ENCODE results near the gene STPG3. TPM values are rescaled to one million over a fixed set of nuclear protein-coding genes. Genes with fewer than 3 reads are reported as not detected.

The STPG3 gene
- total and polyA plus RNA-seq, 9 of the 15 experiments (the other 6 are each of a cell fraction or from before 2014, with no cell fraction given), result not detected

DNA sequence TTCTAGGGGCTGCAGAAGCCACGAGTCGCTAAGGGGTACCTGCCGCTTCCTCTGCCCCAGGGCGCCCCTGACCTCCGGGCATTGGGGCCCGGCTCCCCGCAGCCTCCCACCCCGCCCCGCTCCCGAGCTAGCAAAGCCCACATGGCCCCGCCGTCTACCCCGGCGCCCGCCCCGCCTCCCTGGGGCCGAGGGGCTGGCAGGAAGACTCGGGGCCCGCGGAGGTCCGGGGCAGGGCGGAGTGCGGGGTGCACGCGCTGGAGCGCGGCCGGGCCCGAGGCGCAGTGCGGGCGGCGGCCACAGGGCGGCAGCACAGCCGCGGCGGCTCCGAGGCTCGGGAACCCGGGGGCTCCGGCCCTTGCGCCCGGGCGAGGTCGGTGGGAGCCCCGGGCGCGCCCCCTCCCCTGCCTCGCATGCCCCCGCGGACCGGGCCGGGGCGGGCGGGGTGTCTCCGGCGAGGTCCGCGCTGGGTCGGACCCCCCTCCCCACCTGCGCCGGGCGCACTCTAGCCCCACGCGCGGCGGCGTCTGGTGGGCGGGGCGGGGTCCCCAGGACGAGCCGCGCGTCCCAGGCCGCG lies 44.2 kb downstream of the STPG3 start (continued):
- no peak for TF ChIP-seq CHD2 (IDR thresholded peaks at IDR 0.05; ENCODE audit: low read depth, low read length)
- no peak for TF ChIP-seq HNRNPLL (IDR thresholded peaks at IDR 0.05; ENCODE audit: low read depth, low read length, poor library complexity, severe bottlenecking)
- no peak for TF ChIP-seq GTF3C2 (IDR thresholded peaks at IDR 0.05; ENCODE audit: borderline replicate concordance, extremely low read depth, insufficient read length)
- no peak for TF ChIP-seq POLR2AphosphoS2 (IDR thresholded peaks at IDR 0.05; ENCODE audit: low read length)
- no peak for TF ChIP-seq CREM (IDR thresholded peaks at IDR 0.05; ENCODE audit: low read depth)
- TF ChIP-seq PHF8 (IDR thresholded peaks at IDR 0.05; ENCODE audit: borderline replicate concordance, low read length), result peak; percentile 36; the same call in 1 of the 2 replicates
- no peak for TF ChIP-seq CBX3 (IDR thresholded peaks at IDR 0.05; ENCODE audit: borderline replicate concordance in 1 of 2, low read length in 2 of 2)
- no peak for TF ChIP-seq THRAP3 (IDR thresholded peaks at IDR 0.05; ENCODE audit: borderline replicate concordance)
- TF ChIP-seq CTBP1 (IDR thresholded peaks at IDR 0.05; ENCODE audit: borderline replicate concordance), result peak; percentile 39; the same call in 1 of the 2 replicates
- no peak for TF ChIP-seq FOSL1 (tag; conservative IDR thresholded peaks at IDR 0.05)
- no peak for TF ChIP-seq ARHGAP35 (IDR thresholded peaks at IDR 0.05; ENCODE audit: partially characterized antibody)
- TF ChIP-seq EP300 (IDR thresholded peaks at IDR 0.05; ENCODE audit: low read length), result no peak
- TF ChIP-seq SETDB1 (IDR thresholded peaks at IDR 0.05; ENCODE audit: low read length), result no peak
- no peak for TF ChIP-seq MECOM (CRISPR knock-in tag; IDR thresholded peaks at IDR 0.05)
- TF ChIP-seq SMARCA4 (IDR thresholded peaks at IDR 0.05), result no peak
- no peak for TF ChIP-seq NFATC3 (IDR thresholded peaks at IDR 0.05)
- no peak for TF ChIP-seq ZNF785 (CRISPR knock-in tag; IDR thresholded peaks at IDR 0.05)
- TF ChIP-seq EWSR1 (IDR thresholded peaks at IDR 0.05; ENCODE audit: borderline replicate concordance, low read depth, partially characterized antibody), result no peak
- TF ChIP-seq NCOA4 (IDR thresholded peaks at IDR 0.05; ENCODE audit: partially characterized antibody), result no peak
- no peak for TF ChIP-seq ZNF41 (CRISPR knock-in tag; conservative IDR thresholded peaks at IDR 0.05)
- peak in 2 of 3 experiments; percentile 68 to 85; a peak in 5 of 6 replicates for TF ChIP-seq CTCF (IDR thresholded peaks at IDR 0.05 in 2 of 3, conservative IDR thresholded peaks at IDR 0.05 in 1 of 3; ENCODE audit: insufficient read depth in 2 of 3, low read depth in 1 of 3, low read length in 3 of 3)
- TF ChIP-seq TEAD2 (tag; IDR thresholded peaks at IDR 0.05), result no peak
- TF ChIP-seq, protein P1, sequence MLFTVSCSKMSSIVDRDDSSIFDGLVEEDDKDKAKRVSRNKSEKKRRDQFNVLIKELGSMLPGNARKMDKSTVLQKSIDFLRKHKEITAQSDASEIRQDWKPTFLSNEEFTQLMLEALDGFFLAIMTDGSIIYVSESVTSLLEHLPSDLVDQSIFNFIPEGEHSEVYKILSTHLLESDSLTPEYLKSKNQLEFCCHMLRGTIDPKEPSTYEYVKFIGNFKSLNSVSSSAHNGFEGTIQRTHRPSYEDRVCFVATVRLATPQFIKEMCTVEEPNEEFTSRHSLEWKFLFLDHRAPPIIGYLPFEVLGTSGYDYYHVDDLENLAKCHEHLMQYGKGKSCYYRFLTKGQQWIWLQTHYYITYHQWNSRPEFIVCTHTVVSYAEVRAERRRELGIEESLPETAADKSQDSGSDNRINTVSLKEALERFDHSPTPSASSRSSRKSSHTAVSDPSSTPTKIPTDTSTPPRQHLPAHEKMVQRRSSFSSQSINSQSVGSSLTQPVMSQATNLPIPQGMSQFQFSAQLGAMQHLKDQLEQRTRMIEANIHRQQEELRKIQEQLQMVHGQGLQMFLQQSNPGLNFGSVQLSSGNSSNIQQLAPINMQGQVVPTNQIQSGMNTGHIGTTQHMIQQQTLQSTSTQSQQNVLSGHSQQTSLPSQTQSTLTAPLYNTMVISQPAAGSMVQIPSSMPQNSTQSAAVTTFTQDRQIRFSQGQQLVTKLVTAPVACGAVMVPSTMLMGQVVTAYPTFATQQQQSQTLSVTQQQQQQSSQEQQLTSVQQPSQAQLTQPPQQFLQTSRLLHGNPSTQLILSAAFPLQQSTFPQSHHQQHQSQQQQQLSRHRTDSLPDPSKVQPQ (CRISPR knock-in tag; IDR thresholded peaks at IDR 0.05; ENCODE audit: borderline replicate concordance), result no peak
